ENCODE data around the gene DLGAP1. TPM values are rescaled to one million over a fixed set of nuclear protein-coding genes. Genes with fewer than 3 reads are reported as not detected.
A peak's percentile ranks its signal among the peaks of the same experiment; 100 is the strongest.
"Not testable (repeated sequence)": the region's sequence is repeated elsewhere in the genome, so short reads cannot be mapped to it uniquely, and the experiment has no call there.

Gene DLGAP1
- total RNA-seq, 1 donor from 2014 or later = 5.4 TPM

- no peaks in the 10 kb centered on the region for H3K27me3 ChIP-seq
- intact Hi-C loops (cut with DNase I) = no loop called here
- no peaks in the 10 kb centered on the region for H3K36me3 ChIP-seq
- H3K4me3 ChIP-seq = no peak overlapping the region
- no peak for TF ChIP-seq CTCF (IDR thresholded peaks at IDR 0.05)
- DNase-seq (no peak), ATAC-seq (no peak)
- H3K4me1 ChIP-seq = peaks cover 9% of the 10 kb centered on the region
- no peak overlapping the region for H3K27ac ChIP-seq
- no peaks in the 10 kb centered on the region for H3K9me3 ChIP-seq
These were observed 800.5 kb downstream of the DLGAP1 start for GRCh38 chr18:3654442-3655253.

- no peaks in the 10 kb centered on the region for H3K36me3 ChIP-seq
- peaks cover 9% of the 10 kb centered on the region for H3K4me1 ChIP-seq
- intact Hi-C loops (cut with DNase I) = no loop called here
- no peak for DNase-seq
- H3K27ac ChIP-seq = no peak overlapping the region
- no peak for TF ChIP-seq CTCF (IDR thresholded peaks at IDR 0.05)
- H3K27me3 ChIP-seq = no peaks in the 10 kb centered on the region
- no peaks in the 10 kb centered on the region for H3K9me3 ChIP-seq
- no peak for ATAC-seq
- H3K4me3 ChIP-seq = no peak overlapping the region
These were observed 801.2 kb downstream of the DLGAP1 start for GRCh38 chr18:3653851-3654441.

- ATAC-seq = no peak
These were observed 801.8 kb downstream of the DLGAP1 start for GRCh38 chr18:3653263-3653850.

GRCh38 chr18:3652380-3653262, 802.5 kb downstream of the DLGAP1 start:
- TF ChIP-seq CTCF (IDR thresholded peaks at IDR 0.05) = no peak
- no peak overlapping the region for H3K4me3 ChIP-seq
- ATAC-seq (peak; percentile 73), DNase-seq (no peak)
- no peaks in the 10 kb centered on the region for H3K27me3 ChIP-seq
- no peak overlapping the region for H3K27ac ChIP-seq
- peaks cover 9% of the 10 kb centered on the region for H3K4me1 ChIP-seq
- intact Hi-C loops (cut with DNase I) = no loop called here
- no peaks in the 10 kb centered on the region for H3K9me3 ChIP-seq
- H3K36me3 ChIP-seq = no peaks in the 10 kb centered on the region

More at GRCh38 chr18:3653263-3653850, 801.8 kb downstream of the DLGAP1 start:
- Histone ChIP-seq H3K4me3 (no peak overlapping the region), H3K27me3 (no peaks in the 10 kb centered on the region), H3K9me3 (no peaks in the 10 kb centered on the region), H3K27ac (no peak overlapping the region), H3K4me1 (peaks cover 9% of the 10 kb centered on the region), H3K36me3 (no peaks in the 10 kb centered on the region)
- intact Hi-C loops (cut with DNase I) = no loop called here
- no peak for TF ChIP-seq CTCF (IDR thresholded peaks at IDR 0.05)
- DNase-seq = no peak

- Histone ChIP-seq H3K36me3 (no peaks in the 10 kb centered on the region), H3K4me3 (no peak overlapping the region), H3K4me1 (peaks cover 9% of the 10 kb centered on the region), H3K27ac (no peak overlapping the region), H3K27me3 (no peaks in the 10 kb centered on the region), H3K9me3 (no peaks in the 10 kb centered on the region)
- ATAC-seq = no peak
- no peak for DNase-seq
- intact Hi-C loops (cut with DNase I) = no loop called here
- no peak for TF ChIP-seq CTCF (IDR thresholded peaks at IDR 0.05)
These were observed 803.8 kb downstream of the DLGAP1 start for GRCh38 chr18:3651266-3651665.

- H3K4me3 ChIP-seq; intact Hi-C loops (cut with DNase I); ATAC-seq; H3K27ac ChIP-seq; H3K9me3 ChIP-seq; H3K4me1 ChIP-seq; H3K27me3 ChIP-seq; H3K36me3 ChIP-seq; DNase-seq: not testable (repeated sequence)
These were observed 804.5 kb downstream of the DLGAP1 start for GRCh38 chr18:3650521-3651042.
